Activated CD4-positive, alpha-beta memory T cell treated with anti-CD3 and anti-CD28 coated beads for 36 hours (primary cell): ENCODE measurements around the gene DLG2. TPM values are rescaled to one million over a fixed set of nuclear protein-coding genes. Genes with fewer than 3 reads are reported as not detected.
"Not testable (repeated sequence)": the region's sequence is repeated elsewhere in the genome, so short reads cannot be mapped to it uniquely, and the experiment has no call there.

ENCODE experiments used
- CTCF ChIA-PET: fragments of 350-600 bp; sonication (Branson Sonifier 250); formaldehyde crosslinking; loops from one replicate; lab custom pipeline; 2021; ENCODE audit warnings: antibody characterized with exemption, inconsistent platforms; lab: Charles Lee
- POLR2A ChIA-PET: fragments of 350-600 bp; sonication (Branson Sonifier 250); formaldehyde crosslinking; loops from one replicate; lab custom pipeline; 2021; ENCODE audit warnings: antibody characterized with exemption; lab: Charles Lee
- DNase-seq: peaks from one replicate; pipeline ENCODE4 v3.0.0-alpha.2; 2020
- H3K27ac Mint-ChIP-seq: one replicate; pipeline ENCODE4 v1.8.0; 2021; ENCODE audit warnings: mixed read lengths
- H3K27me3 Mint-ChIP-seq: one replicate; pipeline ENCODE4 v1.8.0; 2021; ENCODE audit warnings: mixed read lengths
- H3K36me3 Mint-ChIP-seq: one replicate; pipeline ENCODE4 v1.8.0; 2021; ENCODE audit warnings: mixed read lengths
- H3K4me1 Mint-ChIP-seq: one replicate; pipeline ENCODE4 v1.8.0; 2021; ENCODE audit warnings: low read depth, mixed read lengths
- H3K4me3 Mint-ChIP-seq: one replicate; pipeline ENCODE4 v1.8.0; 2021; ENCODE audit warnings: mild to moderate bottlenecking, mixed read lengths
- H3K9me3 Mint-ChIP-seq: one replicate; pipeline ENCODE4 v1.8.0; 2021; ENCODE audit warnings: mixed read lengths
- intact Hi-C: fragments of 100-400 bp; cut with micrococcal nuclease; formaldehyde crosslinking; loops from one replicate; pipeline ENCODE4 v1.15.1; 2023
- total RNA-seq, 2 experiments: library from RNA; stranded (reverse); gene quantifications; one replicate each; pipeline ENCODE4 v1.2.3, GENCODE V29; 2021

DLG2 gene
- total RNA-seq, 2 experiments from 2014 or later = 1.7 to 2.1 TPM

DNA sequence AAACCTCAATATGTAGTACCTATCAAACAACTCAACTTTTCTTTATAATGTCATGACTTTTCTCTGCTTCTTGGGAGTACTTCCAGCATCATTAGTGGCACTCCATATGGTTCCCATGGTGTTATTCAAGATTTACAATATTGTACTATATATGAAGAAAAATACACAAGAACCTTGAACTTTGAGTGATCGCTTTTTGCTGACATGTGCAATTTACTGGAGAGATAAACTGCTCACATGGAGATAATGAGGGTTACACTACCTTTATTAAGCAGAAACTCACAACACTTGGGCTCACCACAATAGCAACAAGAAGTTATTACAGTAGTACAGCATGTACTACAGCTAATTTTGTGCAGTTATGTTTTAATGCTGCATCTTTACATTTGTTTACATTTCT lies 388.2 kb downstream of the DLG2 start:
- Mint-ChIP-seq H3K4me1 (no peaks in the 10 kb centered on the region), H3K4me3 (no peak overlapping the region), H3K9me3 (peaks cover 13% of the 10 kb centered on the region), H3K27ac (no peak overlapping the region), H3K27me3 (no peaks in the 10 kb centered on the region), H3K36me3 (no peaks in the 10 kb centered on the region)
- ChIA-PET CTCF (no interaction called here), POLR2A (no interaction called here)
- DNase-seq = no peak
- intact Hi-C loops = no loop called here

DNA sequence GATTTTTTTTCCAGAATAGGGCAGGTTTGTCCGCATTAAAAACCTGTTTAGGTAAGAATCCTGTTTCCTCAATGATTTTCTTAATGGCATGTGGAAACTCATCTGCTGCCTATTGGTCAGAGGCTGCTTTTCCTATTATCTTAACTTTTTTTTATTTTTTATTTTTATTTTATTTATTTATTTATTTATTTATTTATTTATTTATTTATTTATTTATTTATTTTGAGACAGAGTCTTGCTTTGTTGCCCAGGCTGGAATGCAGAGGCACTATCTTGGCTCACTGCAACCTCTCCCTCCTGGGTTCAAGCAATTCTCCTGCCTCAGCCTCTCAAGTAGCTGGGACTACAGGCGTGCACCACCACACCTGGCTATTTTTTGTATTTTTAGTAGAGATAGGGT lies 389.1 kb downstream of the DLG2 start:
- H3K4me3 Mint-ChIP-seq, H3K36me3 Mint-ChIP-seq, H3K27ac Mint-ChIP-seq, DNase-seq, H3K27me3 Mint-ChIP-seq, H3K4me1 Mint-ChIP-seq, POLR2A ChIA-PET, CTCF ChIA-PET, intact Hi-C loops: not testable (repeated sequence)
- peaks cover 13% of the 10 kb centered on the region for H3K9me3 Mint-ChIP-seq

DNA sequence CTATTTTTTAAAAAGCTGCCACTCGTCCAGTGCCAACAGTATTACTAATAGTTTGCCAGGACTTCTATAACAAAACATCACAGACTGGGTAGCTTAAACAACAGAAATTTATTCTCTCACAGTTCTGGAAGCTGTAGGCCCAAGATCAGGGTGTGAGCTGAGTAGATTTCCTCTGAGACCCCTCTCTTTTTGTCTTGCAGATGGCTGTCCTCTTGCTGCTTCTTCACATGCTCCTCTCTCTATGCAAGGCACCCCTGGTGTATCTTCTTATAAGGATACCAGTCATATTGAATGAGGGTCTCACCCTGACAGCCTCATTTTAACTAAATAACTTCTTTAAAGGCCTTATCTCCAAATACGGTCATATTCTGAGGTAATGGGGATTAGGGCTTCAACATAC lies 390.9 kb downstream of the DLG2 start:
- intact Hi-C loops = no loop called here
- Mint-ChIP-seq H3K9me3 (peaks cover 10% of the 10 kb centered on the region), H3K27me3 (no peaks in the 10 kb centered on the region), H3K4me1 (no peaks in the 10 kb centered on the region), H3K27ac (no peak overlapping the region), H3K4me3 (no peak overlapping the region), H3K36me3 (no peaks in the 10 kb centered on the region)
- POLR2A ChIA-PET = no interaction called here
- DNase-seq = no peak
- CTCF ChIA-PET = no interaction called here

DNA sequence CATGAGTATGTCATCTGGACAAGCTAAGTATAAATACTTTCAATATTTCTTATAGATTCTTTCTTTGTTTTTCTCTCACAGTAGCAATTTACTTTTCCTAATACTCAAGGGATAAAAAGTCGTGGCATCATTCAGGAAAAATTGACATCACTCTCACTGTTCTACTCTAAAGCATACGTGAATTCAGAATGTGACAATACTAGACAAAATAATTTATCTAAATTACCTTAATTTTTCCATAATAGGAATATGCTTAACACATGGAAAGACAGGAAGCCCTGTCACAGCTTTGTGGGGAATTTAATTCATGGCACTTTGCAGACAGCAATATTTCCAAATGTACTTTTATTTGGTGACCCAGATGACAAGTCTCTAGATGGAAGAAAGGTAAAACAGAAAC lies 394.6 kb downstream of the DLG2 start:
- H3K36me3 Mint-ChIP-seq = no peaks in the 10 kb centered on the region
- H3K27me3 Mint-ChIP-seq = no peaks in the 10 kb centered on the region
- peaks cover 15% of the 10 kb centered on the region for H3K9me3 Mint-ChIP-seq
- no peaks in the 10 kb centered on the region for H3K4me1 Mint-ChIP-seq
- no peak overlapping the region for H3K4me3 Mint-ChIP-seq
- DNase-seq = no peak
- H3K27ac Mint-ChIP-seq = no peak overlapping the region
- intact Hi-C loops = no loop called here
- ChIA-PET CTCF (no interaction called here), POLR2A (no interaction called here)

DNA sequence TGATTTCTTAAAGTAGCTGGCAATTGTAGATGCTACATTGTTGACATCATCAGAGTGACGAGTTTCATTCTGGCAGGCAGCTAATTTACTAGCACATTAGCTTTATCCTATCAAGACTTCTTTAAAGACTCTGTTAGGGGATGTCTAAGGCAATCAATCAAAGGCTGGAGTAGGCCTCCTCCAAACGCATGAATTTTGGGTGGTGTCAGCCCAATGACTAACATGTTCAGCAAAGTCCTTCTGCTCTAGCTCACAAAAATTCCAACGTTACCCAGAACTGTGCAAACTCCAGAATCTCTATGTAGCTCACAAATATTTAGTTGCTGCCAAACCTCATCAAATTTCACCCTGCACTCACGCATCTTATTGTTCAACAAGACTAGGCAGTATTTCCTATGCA lies 395.6 kb downstream of the DLG2 start:
- CTCF ChIA-PET = no interaction called here
- Mint-ChIP-seq H3K36me3 (no peaks in the 10 kb centered on the region), H3K27me3 (no peaks in the 10 kb centered on the region), H3K4me3 (no peak overlapping the region), H3K9me3 (peaks cover 14% of the 10 kb centered on the region), H3K4me1 (no peaks in the 10 kb centered on the region), H3K27ac (no peak overlapping the region)
- intact Hi-C loops = no loop called here
- no peak for DNase-seq
- POLR2A ChIA-PET = no interaction called here

DNA sequence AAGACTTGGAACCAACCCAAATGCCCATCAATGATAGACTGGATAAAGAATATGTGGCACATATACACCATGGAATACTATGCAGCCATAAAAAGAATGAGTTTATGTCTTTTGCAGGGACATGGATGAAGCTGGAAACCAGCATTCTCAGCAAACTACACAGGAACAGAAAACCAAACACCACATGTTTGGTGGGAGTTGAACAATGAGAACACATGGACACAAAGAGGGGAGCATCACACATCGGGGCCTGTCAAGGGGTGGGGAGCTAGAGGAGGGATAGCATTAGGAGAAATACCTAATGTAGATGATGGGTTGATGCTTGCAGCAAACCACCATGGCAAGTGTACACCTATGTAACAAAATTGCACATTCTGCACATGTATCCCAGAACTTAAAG lies 397.4 kb downstream of the DLG2 start:
- H3K4me3 Mint-ChIP-seq, H3K27ac Mint-ChIP-seq, intact Hi-C loops, H3K36me3 Mint-ChIP-seq, CTCF ChIA-PET, H3K4me1 Mint-ChIP-seq, H3K27me3 Mint-ChIP-seq, DNase-seq, POLR2A ChIA-PET: not testable (repeated sequence)
- H3K9me3 Mint-ChIP-seq = peaks cover 18% of the 10 kb centered on the region

DNA sequence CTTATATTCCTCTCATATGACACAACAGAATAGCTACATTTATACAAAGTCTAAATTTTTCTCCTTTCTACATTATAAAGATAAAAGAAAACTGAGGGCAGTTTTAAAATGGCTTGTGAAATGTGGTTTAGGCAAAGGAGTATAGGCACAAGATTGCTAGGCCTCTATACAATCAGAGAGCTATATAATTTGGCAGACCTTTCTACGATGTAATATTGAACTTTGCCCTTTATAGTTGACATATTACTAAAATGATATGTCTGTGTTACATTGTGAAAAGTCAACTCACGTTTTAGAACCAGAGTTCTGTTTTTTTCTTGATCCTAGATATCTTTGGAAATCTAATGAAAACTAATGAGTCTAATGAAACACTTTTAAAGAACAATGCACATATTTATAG lies 430.2 kb downstream of the DLG2 start:
- Mint-ChIP-seq H3K27me3 (no peaks in the 10 kb centered on the region), H3K4me3 (no peak overlapping the region), H3K27ac (no peak overlapping the region), H3K9me3 (peaks cover 46% of the 10 kb centered on the region), H3K4me1 (no peaks in the 10 kb centered on the region), H3K36me3 (no peaks in the 10 kb centered on the region)
- CTCF ChIA-PET = no interaction called here
- DNase-seq = no peak
- POLR2A ChIA-PET = no interaction called here
- intact Hi-C loops = no loop called here

DNA sequence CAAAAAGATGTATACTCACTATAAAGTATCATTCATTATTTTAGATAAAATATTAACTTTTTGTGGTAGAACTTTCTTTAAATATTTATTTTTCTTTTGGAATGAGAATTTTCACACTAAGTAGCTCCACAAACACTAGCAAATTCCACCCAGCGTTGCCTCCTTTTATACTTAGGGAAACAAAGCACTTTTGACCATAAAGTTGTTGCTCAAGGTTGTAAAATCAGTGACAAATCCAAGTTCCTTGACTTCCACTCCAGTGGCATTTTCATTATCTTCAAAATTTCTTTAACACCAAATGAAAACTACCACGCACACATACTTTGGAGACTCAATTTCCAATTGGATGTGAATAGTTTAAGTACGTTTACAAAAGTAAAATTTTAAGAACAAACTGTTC lies 431.2 kb downstream of the DLG2 start:
- ChIA-PET CTCF (no interaction called here), POLR2A (no interaction called here)
- peaks cover 42% of the 10 kb centered on the region for H3K9me3 Mint-ChIP-seq
- intact Hi-C loops = no loop called here
- no peak overlapping the region for H3K27ac Mint-ChIP-seq
- H3K4me1 Mint-ChIP-seq = no peaks in the 10 kb centered on the region
- H3K4me3 Mint-ChIP-seq = no peak overlapping the region
- H3K36me3 Mint-ChIP-seq = no peaks in the 10 kb centered on the region
- DNase-seq = no peak
- H3K27me3 Mint-ChIP-seq = no peaks in the 10 kb centered on the region

DNA sequence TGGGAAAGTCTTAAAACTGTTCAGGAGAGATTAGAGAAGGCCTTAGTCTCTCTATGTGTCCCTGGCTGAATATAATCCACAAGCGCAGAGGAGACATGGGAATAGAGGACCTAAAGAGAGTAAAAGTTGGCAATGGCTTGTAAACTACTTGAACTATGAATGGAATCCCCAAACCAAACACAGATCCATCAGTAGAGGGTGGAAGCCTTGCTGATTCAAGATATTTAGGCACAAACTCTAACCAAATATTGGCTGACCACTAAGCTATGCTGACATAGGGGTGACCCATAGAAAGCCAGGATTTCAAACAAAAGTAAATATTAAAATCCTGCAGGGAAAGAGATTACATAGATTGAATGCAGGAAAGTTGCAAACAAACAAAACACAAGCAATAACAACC lies 439.2 kb downstream of the DLG2 start:
- no peak overlapping the region for H3K27ac Mint-ChIP-seq
- H3K27me3 Mint-ChIP-seq = no peaks in the 10 kb centered on the region
- no peaks in the 10 kb centered on the region for H3K36me3 Mint-ChIP-seq
- intact Hi-C loops = no loop called here
- DNase-seq = no peak
- peaks cover 33% of the 10 kb centered on the region for H3K9me3 Mint-ChIP-seq
- POLR2A ChIA-PET = no interaction called here
- H3K4me1 Mint-ChIP-seq = no peaks in the 10 kb centered on the region
- CTCF ChIA-PET = no interaction called here
- no peak overlapping the region for H3K4me3 Mint-ChIP-seq

DNA sequence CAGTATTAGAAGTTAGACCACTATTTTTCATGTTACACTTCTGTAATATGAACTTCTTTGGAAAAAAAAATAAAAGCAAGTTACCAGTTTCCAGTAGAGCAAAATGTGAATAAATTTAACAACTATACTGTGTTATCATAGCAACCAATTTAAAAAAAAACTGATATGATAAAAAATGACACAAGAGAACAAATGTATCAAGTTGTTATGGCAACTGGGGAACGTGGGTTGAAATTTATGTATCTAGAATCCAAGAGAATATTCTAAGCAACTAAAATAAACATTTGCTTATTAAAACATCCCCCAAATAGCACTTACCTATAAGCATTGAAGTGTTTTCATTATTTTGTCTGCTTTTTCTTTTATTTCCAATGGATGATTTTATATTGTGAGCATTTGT lies 442.4 kb downstream of the DLG2 start:
- ChIA-PET POLR2A (no interaction called here), CTCF (no interaction called here)
- no peak for DNase-seq
- no peak overlapping the region for H3K27ac Mint-ChIP-seq
- H3K4me3 Mint-ChIP-seq = no peak overlapping the region
- intact Hi-C loops = no loop called here
- peaks cover 18% of the 10 kb centered on the region for H3K9me3 Mint-ChIP-seq
- no peaks in the 10 kb centered on the region for H3K4me1 Mint-ChIP-seq
- H3K36me3 Mint-ChIP-seq = no peaks in the 10 kb centered on the region
- no peaks in the 10 kb centered on the region for H3K27me3 Mint-ChIP-seq

DNA sequence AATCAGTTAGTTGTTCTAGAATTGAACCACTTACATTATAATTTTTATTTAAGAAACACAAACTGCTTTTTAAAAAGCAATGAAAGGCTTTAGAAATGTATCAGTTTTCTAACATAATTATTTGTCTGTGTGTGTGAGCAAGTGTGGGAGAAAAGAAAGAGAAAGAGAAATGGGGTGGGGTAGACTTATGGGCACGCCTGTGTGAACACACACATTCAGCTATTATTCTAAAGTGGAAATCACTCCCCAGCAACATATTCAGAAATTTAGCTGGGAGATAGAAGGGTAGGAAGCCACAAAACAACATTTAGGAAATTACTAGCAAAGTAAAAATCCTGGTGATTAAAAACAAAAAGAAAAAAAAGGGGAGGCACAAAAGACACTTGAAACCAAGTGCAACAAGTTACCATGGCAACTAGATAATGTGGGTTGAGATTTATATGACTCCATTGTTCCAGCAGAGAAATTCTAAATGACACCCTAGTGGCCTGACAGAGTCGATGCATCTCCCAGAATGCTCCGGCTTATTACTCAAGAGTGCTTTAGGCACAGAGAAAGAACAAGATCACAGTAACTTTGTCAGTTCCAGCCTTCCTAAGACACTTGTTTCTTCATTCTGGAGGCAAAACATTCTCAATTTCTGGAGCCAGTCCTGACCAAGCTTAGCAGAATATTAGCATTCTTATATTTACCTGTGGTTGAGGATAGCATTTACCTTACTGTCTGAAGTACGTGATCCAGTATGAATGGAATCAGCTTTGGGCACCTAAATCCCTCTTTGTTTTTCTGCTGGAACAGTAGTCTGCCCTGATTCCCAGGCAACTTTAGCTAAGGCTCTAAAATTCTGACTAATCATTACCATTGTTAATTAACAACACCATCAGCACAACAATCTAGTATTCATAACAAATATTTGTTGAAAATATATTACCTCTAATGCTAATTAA lies 444.4 kb downstream of the DLG2 start:
- Mint-ChIP-seq H3K9me3 (peaks cover 7% of the 10 kb centered on the region), H3K36me3 (no peaks in the 10 kb centered on the region), H3K27me3 (no peaks in the 10 kb centered on the region), H3K4me3 (no peak overlapping the region), H3K27ac (no peak overlapping the region), H3K4me1 (no peaks in the 10 kb centered on the region)
- ChIA-PET POLR2A (no interaction called here), CTCF (no interaction called here)
- intact Hi-C loops = no loop called here
- DNase-seq = no peak

DNA sequence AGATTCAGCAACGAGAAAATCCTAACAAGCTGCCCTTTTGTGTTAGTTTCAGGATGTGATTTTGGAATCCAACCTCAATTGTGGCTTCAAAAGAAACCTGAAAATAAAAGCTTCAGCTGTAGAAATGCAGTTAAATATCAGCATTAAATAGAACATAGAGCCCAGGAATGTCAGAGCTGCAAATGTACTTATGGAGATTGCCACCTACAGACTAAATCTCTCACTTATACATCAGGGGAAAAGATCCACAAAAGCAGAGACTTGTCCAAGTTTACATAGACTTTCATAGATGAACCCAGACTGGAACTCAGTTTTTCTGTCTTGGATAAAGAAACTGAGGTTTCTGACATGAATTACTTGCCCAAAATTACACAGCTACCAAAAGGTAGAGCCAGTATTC lies 446.6 kb downstream of the DLG2 start:
- peaks cover 13% of the 10 kb centered on the region for H3K9me3 Mint-ChIP-seq
- no peaks in the 10 kb centered on the region for H3K36me3 Mint-ChIP-seq
- H3K4me1 Mint-ChIP-seq = no peaks in the 10 kb centered on the region
- ChIA-PET POLR2A (no interaction called here), CTCF (no interaction called here)
- H3K27ac Mint-ChIP-seq = no peak overlapping the region
- H3K27me3 Mint-ChIP-seq = no peaks in the 10 kb centered on the region
- no peak for DNase-seq
- intact Hi-C loops = no loop called here
- H3K4me3 Mint-ChIP-seq = no peak overlapping the region

DNA sequence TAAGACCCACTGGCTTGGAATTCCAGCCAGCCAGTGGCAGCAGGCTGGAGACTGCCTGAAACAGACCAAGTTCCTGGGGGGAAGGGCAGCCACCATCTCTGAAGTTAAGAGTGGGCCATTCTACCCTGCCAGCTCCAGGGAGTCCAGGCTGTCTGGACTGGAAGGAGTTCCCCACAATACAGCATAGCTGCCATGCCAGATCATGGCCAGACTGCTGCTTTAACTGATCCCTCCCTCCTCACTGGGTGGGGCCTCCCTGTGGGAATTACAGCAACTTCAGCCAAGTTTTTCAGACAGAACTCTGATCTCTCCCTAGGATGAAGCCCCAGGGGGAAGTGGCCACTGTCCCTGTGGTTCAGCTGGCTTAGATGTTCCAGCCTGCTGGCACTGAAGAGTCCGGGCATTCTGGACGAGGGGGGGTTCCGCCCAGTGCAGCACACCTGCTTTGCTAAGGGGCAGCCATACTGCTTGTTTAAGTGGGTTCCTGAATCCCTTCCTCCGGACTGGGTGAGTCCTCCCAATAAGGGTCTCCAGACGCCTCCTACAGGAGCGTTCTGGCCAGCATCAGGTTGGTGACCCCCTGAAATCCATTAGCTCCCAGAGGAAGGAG lies 455.4 kb downstream of the DLG2 start:
- POLR2A ChIA-PET = no interaction called here
- CTCF ChIA-PET = no interaction called here
- intact Hi-C loops = no loop called here
- peaks cover 50% of the 10 kb centered on the region for H3K9me3 Mint-ChIP-seq
- H3K27me3 Mint-ChIP-seq = no peaks in the 10 kb centered on the region
- no peak for DNase-seq
- no peaks in the 10 kb centered on the region for H3K4me1 Mint-ChIP-seq
- H3K36me3 Mint-ChIP-seq = no peaks in the 10 kb centered on the region
- no peak overlapping the region for H3K27ac Mint-ChIP-seq
- H3K4me3 Mint-ChIP-seq = no peak overlapping the region
